HG03045 (cell line): Measurements from ENCODE around the gene ABCB4.

Experiments
- ATAC-seq: cut with Tn5 transposase; IDR thresholded peaks from one replicate; pipeline ENCODE4 v1.9.1; 2021; ENCODE audit warnings: mild to moderate bottlenecking, moderate library complexity; ENCODE audit not compliant: unreplicated experiment

The ABCB4 gene

GRCh38 chr7:87427288-87427687, 48.2 kb downstream of the ABCB4 start:
- no peak for ATAC-seq

GRCh38 chr7:87426160-87426559, 49.3 kb downstream of the ABCB4 start:
- peak; percentile 77 for ATAC-seq

GRCh38 chr7:87424075-87424474, 51.4 kb downstream of the ABCB4 start:
- ATAC-seq, result no peak

GRCh38 chr7:87420173-87420572, 55.3 kb downstream of the ABCB4 start:
- ATAC-seq, result no peak

GRCh38 chr7:87416682-87417587, 58.5 kb downstream of the ABCB4 start:
- no peak for ATAC-seq

- ATAC-seq, result no peak
These were observed 60.7 kb downstream of the ABCB4 start for GRCh38 chr7:87414794-87415188.

GRCh38 chr7:87413951-87414793, 61.3 kb downstream of the ABCB4 start:
- no peak for ATAC-seq

GRCh38 chr7:87413029-87413428, 62.5 kb downstream of the ABCB4 start:
- no peak for ATAC-seq

- no peak for ATAC-seq
These were observed 64.3 kb downstream of the ABCB4 start for GRCh38 chr7:87411186-87411585.

GRCh38 chr7:87404674-87405073, 70.8 kb downstream of the ABCB4 start:
- no peak for ATAC-seq

GRCh38 chr7:87398446-87398845, 77.0 kb downstream of the ABCB4 start:
- no peak for ATAC-seq

- ATAC-seq, result no peak
These were observed 79.9 kb downstream of the ABCB4 start for GRCh38 chr7:87395442-87396020.

GRCh38 chr7:87391020-87391701, 84.3 kb downstream of the ABCB4 start:
- ATAC-seq, result no peak

- ATAC-seq, result no peak
These were observed 94.6 kb downstream of the ABCB4 start for GRCh38 chr7:87380905-87381304.

- ATAC-seq, result no peak
These were observed 99.6 kb downstream of the ABCB4 start for GRCh38 chr7:87375662-87376435.

GRCh38 chr7:87370660-87371180, 104.8 kb downstream of the ABCB4 start:
- ATAC-seq, result no peak

- ATAC-seq, result no peak
These were observed 106.3 kb downstream of the ABCB4 start for GRCh38 chr7:87369216-87369615.

- no peak for ATAC-seq
These were observed 111.2 kb downstream of the ABCB4 start for GRCh38 chr7:87364246-87364645.

GRCh38 chr7:87363342-87363741, 112.1 kb downstream of the ABCB4 start:
- no peak for ATAC-seq

GRCh38 chr7:87361320-87361719, 114.2 kb downstream of the ABCB4 start:
- ATAC-seq, result no peak
